DMS53 (cell line): ENCODE measurements around the gene GLYR1.

ENCODE experiments used
- DNase-seq: peaks from one replicate; lab custom pipeline; 2025; lab: John Stamatoyannopoulos, UW

The GLYR1 gene

DNA sequence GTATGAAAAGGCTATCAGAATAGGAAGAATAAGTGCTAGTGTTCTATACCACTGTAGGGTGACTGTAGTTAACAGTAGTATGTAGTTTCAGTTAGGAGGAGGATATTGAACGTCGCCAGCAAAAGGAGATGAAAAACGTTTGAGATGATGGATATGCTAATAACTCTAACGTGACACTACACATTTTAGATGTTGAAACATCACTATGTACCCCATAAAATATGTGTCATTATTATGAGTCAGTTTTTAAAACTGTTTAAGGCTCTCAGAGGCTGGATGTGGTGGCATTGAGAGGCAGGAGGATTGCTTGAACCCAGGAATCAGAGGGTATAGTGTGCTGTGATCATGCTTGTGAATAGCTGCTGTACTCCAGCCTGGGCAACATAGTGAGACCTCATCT is 32.0 kb upstream of the GLYR1 start:
- DNase-seq = no peak

DNA sequence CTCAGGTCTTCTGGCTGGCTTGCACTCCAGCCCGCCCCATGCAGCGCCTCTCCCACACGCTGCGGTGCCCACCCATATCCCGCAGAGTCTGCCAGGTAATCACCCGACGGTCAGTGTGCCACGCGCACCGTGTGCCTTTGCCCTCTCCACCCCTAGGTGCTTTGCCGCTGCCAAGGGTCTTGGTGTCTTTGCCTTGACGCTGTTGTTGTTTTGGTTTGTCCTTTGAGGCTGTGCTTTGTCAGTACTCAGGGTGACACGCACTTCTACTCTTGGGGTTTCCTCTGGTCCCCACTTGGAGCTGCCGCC is 30.2 kb upstream of the GLYR1 start:
- no peak for DNase-seq

DNA sequence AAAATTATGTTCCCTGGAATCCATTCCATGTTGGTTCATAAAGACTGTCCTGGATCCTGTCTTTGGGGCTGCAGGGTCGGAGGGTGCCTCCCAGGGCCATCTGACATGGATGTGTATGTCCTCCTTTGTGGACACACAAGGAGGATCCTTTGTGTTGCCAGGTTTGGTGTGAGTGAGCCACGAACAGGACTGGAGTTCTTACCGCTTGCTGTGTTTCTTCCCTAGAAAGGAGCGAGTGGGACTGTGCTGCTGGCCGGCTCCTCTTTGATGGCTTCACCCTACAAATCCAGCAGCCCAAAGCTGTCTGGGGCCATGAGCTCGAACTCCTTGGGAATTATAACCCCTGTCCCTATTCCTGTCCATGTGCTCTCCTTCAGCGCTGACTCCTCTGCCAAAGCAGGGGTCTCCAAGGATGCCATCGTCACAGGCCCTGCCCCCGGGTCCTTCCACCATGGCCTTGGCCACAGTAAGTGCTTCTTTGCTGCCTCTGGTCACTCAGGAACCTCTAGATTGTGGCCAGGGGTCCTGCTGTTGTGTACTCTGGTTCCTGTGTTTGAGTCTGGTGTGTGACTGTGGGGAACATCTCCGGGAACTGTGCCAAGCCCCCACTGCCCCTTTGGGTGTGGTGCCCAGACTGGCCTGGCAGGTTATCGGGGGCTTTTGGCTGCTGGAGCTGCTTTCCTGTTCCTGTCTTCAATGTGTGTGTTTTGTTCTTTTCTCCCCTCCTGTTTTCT is 29.7 kb upstream of the GLYR1 start:
- DNase-seq = no peak

DNA sequence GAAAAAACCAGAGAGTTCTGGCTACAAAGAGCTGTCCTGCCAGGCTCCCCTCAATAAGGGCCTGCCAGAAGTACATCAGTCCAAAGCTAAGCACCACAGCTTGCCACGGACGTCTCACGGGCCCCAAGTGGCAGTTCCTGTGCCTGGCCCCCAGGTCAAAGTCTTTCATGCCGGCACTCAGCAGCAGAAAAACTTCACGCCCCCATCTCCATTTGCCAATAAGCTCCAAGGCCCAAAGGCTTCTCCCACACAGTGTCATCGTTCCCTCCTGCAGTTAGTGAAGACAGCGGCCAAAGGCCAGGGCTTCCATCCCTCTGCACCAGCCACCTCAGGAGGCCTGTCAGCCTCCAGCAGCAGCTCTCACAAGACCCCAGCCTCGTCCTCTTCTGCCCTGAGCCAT is 27.6 kb upstream of the GLYR1 start:
- no peak for DNase-seq

DNA sequence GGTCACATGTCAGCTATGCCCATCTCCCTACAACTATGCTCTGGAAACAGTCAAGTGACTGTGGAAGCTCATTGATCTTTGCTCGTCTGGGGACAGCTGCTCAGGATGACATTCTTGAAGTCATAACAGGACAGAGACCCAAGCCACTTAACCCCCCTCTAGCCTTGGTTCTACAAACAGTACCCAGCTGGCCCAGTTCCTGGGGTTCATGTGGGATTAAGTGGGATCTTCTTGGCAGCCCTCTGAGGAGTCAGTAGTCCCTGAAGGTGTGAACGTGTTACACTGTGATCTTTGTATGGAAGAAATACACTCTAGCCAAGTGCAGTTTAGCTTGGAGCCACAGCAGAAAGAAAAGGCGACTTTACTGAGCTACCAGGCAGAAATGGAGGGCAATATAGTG is 26.0 kb upstream of the GLYR1 start:
- no peak for DNase-seq

DNA sequence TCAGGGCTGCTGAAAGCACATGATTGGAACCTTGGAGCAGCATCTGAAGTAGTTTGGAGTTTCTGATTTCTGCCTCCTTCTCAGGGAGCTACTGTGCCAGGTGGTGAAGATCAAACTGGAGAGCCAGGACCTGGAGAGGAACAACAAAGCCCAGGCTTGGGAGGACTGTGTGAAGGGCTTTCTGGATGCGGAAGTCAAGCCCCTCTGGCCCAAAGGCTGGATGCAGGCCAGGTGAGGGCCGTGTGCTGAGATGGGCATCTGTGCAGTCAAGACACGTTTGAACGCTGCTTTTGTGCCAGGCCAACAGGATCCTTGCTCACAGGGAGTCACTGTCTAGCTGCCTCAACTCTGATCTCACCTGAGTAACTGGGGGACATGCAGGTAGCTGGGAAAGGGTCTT is 24.0 kb upstream of the GLYR1 start:
- no peak for DNase-seq

DNA sequence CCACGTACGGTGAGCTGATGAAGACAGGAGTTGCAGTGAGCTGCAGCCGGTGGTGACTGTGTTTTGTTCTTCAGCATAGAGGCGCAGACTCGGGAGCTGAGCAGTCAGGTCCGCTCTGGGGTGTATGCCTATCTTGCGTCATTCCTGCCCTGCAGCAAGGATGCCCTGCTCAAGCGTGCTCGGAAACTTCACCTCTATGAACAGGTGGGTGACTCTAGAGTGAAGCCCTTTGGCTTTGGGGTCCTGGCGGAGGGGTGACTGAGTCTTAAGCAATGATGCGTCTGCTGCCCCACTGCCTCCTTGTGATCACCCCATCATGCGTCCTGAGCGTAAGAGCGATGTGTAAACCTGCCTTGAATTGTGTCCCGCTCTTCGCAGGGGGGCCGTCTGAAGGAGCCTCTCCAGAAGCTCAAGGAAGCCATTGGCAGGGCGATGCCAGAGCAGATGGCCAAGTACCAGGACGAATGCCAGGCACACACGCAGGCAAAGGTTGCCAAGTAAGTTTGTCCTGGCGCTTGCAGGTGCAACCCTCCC is 23.1 kb upstream of the GLYR1 start:
- DNase-seq = no peak

DNA sequence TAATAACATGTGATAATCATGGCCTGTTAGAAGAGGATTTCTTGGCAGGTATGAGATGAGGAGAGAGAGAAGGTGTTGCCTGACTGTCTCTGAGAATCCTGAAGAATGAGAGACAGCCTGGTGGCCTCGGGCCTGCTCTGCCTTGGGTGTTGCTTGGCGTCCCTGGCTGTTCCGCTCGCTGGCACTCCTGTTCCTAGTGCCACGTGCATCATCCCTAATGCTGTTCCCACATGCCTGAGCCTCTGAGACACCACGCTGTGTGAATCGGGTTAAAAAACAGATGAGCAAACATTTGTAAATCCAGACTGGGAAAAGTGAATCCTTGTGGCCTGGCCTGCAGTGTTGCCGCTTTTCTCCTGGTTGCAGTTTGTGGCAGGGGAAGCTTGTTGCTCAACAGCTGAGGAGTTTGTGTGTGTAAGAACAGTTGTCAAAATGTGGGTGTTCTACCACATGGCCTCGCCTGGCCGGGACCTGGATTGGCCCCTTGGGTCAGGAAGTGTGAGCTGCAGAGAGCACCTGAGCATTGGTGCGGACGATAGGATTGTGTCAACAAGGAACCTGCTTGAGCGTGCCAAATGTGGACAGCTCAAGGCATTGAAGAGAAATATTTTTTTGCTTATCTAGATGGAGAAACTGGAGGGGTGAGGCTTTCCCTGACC is 22.2 kb upstream of the GLYR1 start:
- DNase-seq = no peak

DNA sequence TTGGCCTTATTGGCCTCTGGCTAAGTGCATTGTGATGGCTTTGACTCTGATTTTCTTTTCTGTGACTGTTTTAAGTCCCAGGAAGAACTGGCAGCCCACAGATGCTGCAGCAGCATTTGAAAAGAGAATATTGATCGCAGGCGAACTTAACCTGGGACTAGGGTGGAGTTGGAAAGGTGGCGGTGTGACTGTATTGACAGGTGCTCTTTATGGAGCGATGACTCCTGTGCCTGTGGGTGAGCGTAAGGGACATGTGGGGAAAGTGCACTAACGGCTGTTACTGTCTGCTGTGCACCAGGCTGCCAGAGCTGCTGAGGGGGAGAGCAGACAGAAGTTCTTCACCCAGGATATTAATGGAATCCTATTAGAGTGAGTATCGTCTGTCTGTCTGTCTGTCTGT is 21.4 kb upstream of the GLYR1 start:
- DNase-seq = no peak

DNA sequence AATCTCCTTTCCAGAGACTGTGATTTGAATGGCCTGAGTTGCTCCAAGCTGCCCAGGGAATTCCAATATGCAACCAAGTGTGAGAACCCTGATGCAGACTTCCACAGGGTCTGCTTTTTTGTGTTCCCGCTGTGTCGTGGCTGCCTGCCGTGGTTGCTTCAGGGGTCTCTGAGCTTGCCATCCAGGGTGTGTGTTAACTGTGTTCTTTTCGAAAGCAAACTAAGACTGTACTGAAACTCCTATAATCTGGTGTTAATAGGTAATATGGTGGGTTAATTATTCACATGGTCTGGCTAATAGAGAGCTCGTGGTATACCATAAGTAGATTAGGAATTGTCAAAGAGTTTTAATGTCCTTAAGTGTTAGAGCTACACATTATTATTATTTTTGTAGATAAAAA is 20.9 kb upstream of the GLYR1 start:
- DNase-seq = no peak

DNA sequence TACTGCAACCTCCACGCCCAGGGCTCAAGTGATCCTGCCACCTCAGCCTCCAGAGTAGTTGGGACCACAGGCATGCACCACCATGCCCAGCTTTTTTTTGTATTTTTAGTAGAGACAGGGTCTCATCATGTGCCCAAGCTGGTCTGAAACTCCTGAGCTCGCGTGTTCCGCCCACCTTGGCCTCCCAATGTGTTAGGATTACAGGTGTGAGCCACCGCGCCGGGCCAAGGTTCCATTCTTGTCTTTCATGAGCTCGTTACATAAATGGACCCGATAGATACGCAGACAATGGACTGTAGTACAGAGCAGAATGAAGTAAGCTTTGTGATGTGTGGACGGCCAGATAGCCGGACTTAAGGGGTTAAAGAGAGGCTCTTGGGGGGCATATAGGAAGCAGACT is 19.5 kb upstream of the GLYR1 start:
- no peak for DNase-seq

DNA sequence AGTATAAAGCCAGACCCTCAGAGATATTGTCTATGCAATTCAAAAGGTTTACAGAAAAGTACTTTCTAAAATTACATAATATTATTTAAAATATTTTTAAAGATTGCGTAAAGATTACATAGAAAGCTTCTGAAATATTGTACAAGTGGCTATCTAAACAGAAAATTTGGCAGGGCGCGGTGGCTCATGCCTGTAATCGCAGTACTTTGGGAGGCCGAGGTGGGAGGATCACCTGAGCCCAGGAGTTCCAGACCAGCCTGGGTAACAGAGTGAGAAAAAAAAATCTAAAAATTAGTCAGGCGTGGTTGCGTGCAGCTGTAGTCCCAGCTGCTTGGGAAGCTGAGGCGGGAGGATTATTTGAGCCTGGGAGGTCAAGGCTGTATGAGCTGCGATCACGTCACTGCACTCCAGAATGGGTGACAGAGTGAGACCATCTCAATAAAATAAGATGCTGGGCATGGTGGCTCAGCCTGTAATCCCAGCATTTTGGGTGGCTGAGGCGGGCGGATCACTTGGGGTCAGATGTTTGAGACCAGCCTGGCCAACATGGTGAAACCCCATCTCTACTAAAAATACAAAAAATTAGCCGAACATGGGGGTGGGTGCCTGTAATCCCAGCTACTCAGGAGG is 18.3 kb upstream of the GLYR1 start:
- DNase-seq = no peak

DNA sequence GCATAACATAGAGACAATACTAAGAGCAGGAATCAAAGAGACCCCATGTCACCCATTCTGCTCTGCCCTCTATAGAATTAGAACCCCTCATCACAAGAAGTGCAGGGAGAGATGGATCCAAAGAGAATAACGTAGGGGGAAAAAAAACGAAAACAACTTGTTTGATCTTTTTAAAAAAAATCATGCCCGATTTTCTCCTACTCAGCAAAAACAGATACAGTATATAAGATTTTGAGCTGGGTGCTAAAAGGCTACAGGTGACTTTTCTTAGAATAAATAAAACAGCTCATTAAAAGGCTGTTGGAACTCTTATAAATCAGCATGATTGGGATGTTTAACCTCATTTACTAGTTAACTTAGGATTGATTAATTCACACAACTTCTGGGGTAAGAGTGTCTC is 17.6 kb upstream of the GLYR1 start:
- no peak for DNase-seq

DNA sequence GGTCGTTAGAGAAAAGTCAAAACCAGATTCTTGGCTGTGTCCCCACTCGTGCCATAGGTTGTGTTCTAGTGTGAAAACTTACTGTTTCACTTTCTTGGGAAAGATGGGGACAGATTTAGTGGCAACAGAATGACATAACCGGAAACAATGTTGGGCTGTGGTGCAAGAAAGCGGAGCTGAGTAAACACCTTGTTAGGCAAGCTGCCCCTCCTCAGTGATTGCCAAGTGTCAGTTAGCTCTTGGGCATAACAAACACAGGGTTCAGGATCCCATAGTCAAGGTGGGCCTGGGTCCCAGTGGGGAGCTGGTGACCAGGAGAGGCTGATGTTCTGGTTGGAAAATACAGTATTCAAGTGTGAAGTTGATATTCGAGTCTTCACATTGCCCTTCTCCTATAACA is 15.6 kb upstream of the GLYR1 start:
- no peak for DNase-seq

DNA sequence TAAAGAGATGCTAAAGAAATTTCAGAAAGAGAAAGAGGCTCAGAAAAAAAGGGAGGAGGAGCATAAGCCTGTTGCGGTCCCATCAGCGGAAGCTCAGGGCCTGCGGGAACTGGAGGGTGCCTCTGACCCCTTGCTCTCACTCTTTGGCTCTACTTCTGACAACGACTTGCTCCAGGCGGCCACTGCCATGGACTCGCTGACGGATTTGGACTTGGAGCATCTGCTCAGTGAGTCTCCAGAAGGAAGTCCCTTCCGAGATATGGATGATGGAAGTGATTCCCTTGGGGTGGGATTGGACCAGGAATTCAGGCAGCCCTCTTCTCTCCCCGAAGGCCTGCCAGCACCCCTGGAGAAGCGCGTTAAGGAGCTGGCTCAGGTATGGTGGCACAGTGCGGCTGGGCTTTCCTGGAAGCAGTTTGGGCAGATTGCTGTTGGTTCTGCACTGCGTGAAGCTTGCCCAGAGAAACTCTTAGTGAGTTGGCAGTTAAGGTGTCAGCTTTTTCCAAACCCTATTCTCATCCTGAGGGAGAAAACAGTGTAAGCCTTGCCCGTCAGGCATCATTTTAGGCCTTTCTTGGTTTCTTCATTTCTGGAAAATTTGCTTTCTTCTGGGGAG is 13.7 kb upstream of the GLYR1 start:
- no peak for DNase-seq

DNA sequence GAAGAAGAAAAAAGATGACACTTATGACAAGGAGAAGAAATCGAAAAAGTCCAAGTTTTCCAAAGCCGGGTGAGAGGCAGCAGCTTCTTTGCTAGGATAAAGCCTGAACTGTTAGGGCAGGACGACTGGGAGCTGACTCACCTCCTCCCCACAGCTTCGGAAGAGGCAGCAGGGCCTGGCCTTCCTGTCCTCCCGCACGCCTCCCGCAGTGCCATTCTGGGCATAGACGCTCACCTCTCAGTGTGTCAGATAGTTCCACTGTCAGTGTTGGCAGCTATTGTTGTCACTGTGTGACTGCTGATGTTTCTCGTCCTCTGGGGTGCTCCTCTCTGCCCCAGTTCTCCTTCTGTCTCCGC is 12.8 kb upstream of the GLYR1 start:
- no peak for DNase-seq

DNA sequence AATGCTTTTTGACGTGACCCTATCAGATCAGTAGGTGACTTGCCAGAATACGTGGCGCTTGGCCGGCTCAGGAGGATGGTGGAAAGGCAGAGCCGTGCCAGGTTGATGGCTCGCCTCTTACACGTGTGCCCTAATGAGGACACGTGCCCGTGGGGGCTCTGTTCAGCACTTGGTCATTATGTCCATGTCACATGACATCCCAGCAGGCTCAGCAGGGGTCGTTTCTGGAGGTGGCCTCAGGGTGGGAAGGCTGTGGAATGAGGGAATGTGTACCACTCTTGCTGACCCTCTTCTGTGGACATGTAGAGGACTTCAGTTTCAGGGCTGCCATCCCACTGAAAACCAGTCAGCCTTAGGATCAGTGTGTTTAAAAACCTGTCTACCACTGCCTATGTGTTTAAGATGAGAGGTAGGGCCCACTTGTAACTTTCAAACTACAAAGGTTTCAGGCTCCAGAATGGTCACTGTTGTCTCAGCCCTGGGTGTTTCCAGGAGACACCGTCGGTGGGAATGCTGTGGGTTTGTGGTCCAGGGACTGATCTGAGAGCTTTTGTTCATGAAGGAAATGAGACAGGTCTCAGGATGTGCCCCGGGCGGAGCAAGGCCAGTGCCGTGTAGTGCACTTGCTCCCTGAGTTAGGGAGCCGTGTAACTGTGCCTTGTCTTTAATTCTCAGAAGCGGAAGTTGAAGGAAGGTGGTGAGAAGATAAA is 12.3 kb upstream of the GLYR1 start:
- DNase-seq = no peak

DNA sequence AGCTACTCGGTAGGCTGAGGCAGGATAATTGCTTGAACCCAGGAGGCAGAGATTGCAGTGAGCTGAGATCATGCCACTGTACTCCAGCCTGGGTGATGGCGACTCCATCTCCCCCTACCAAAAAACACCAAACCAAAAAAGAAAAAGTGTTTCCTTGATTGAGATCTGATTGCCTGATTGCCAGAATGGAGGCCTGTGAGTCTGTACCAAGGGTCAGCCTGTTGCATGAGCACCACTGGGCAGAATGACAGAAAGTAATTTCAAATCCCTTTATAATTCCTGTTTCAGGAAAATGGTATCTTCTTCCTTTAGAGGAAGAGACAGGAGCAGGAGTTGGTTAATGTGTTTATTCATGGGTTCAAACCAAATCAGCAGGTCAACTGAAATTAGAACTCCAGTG is 8.7 kb upstream of the GLYR1 start:
- DNase-seq = no peak

DNA sequence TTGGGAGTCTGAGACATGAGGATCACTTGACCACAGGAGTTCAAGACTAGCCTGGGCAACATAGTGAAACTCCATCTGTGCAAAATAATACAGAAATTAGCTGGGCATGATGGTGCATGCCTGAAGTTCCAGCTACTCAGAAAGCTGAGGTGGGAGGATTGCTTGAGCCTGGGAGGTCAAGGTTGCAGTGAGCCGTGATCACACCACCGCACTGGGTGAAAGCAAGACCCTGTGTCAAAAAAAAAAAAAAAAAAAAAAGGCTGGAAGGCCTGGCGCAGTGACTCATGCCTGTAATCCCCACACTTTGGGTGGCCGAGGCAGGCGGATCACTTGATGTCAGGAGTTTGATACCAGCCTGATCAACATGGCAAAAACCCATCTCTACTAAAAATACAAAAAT is 8.3 kb upstream of the GLYR1 start:
- no peak for DNase-seq

DNA sequence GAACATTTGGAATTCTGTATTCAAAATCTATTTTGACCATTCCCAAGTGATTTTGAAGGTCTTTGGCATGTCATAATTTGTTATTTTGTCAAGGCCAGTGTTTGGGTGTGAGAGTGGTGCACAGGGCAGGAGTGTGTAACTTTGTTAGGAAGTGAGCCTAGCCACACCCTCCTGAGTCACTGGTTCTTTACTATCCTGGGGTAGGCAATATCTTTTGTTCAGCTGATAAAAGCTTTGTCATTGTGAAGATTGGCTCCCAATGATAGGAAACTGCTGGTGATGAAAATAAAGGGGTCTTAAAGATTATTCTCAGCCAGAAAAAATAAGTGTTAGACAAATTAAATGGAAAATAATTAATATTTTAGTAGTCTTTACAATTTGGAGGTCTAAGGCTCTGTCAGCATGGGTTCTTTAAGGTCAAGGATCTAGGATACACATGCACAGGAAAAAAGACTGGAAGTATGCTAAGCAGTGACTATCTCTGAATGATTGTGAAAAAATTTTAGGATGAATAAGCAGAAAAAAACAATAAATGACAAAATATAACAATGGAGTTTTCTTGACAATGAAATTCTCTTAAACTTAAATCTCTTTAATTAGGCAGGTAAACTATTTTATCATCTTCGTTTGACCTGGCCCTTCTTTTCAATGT is 5.3 kb upstream of the GLYR1 start:
- DNase-seq = no peak

DNA sequence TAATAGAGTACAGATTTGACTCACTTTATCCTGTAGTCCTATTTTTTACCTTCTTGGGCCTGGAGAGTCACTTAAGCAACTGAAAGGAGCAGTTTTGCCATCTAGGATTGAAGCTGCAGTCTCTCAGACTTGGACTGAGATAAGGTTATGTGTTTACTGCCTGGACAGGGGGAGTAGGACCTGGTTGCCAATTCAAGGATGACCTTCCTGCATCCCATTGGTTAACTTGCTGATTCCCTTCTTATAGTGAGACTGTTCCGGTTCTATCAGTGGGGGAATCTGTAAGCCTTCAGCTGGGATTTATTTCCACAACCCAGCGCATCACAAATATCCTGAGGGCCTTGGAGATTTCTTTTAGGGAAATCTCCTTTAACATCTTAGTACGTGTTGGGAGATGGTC is 3.1 kb upstream of the GLYR1 start:
- no peak for DNase-seq
